GM19468 (cell line): Measurements from ENCODE around the gene PARD3.

Experiments used
- ATAC-seq: cut with Tn5 transposase; IDR thresholded peaks from one replicate; pipeline ENCODE4 v1.9.1; 2021; ENCODE audit warnings: mild to moderate bottlenecking, moderate library complexity, moderate number of reproducible peaks; ENCODE audit not compliant: unreplicated experiment; ENCODE audit errors: extremely low read depth

PARD3 gene

DNA sequence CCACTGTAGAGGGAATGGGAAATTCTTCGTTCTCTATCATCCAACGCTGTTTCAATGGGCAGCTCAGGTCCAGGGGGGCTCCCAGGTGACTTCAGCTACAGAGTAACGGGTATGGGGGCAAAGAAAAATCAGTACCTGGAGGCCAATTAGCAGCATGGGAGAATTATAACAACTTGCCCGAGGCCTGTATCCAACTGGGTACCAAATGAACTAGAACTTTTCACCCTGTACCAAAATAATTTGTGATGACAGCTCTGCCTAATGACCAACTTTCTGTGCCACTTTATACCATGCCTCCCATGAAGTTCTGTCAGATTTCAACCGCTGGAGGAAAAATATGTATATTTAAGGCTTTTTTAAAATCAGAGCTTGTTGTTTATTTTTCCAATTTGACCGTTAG is 467.1 kb downstream of the PARD3 start:
- no peak for ATAC-seq

DNA sequence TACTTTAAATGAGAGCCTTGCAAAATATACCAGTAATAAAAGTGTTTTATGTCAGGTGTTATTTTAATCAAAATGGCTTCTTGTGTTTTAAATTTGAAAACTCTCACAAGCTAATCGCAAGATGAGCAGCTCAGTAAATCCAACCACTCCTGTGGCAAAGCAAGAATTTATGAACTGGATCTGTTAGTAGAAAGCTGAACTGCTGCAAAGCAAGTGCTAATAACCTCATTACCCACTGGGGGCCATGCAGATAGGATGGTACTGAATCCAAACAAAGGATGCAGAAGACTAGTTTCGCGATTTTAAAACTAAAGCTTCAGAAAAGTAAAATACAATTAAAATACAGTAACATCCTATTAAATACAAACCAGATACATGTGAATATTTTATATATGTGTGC is 468.0 kb downstream of the PARD3 start:
- no peak for ATAC-seq

DNA sequence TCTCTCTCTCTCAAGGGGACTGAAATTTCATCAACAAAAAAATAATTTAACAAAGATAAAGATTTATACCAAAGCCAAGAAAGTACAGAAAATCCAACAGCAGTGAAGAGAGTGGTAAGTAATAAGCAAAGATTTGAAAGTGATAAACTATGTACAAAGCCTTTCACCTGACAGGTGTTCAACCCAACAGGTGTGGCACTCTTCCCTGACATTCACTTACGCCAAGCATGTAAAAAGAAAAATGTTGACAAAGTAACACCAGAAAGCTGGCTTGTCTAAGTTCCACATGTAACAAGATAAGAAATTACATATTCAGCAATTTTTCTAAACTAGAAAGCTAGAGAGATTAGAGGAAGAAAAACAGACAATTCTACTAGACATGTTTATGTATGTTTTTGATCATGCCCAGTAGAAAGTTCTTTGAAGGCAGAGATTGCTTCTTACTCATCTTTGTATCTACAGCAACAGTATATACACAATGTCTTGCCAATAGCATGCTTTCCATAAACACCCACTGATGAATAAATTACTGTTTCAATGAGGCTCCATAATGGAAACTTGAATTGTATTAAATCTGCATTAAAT is 468.5 kb downstream of the PARD3 start:
- ATAC-seq: no peak

DNA sequence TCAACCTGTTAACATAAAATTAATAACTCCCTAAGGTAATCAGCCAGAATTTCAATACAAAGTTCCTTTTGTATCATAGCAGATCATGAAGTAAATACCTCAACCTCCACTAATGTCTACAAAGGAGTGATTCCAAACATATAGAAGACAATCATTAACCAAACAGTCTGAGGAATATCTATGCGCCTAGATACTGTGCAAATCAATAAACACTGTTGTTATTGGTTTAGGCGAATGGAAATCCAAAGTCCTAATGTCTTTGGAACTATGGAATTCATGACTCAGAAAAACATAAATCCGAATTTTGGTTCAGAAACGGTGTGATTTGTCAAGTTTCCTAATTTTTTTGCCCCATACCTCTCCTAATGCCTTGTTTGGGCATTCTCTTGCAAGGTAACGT is 469.7 kb downstream of the PARD3 start:
- ATAC-seq: no peak

DNA sequence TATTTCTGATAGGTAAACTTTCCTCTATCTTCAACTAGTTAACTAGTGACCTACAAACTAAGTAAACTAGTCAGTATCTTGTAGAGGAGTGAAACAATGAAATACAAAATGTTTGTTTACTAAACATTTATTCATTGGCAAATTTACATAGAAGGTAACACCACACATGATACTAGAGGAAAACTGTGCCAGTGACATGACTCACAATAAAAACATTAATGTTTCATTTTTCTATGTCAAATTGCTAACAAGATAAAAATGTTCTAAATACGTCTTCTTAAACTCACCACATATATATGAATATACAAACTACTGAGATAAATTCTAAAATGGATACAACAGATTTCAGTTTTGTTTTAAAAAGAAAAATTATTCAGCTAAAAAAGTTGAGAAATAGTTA is 471.3 kb downstream of the PARD3 start:
- no peak for ATAC-seq

DNA sequence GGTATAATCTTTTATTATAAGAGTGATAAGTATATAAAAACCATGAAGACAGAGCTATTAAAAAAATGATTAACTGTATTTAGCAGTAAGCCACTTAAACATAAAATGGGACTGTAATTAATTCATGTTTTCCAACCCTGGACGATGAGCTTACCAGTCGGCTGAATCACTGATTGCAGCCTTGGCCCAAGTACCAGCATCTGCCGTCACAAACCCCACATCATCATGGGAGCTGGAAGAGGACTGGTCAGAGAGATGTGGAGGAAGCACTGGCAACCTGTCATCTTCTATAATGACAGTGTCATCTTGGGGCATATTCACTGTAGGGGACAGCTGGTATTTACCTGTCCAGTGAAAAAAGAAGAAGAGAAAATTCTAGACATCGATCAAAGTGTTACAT is 473.6 kb downstream of the PARD3 start:
- no peak for ATAC-seq

DNA sequence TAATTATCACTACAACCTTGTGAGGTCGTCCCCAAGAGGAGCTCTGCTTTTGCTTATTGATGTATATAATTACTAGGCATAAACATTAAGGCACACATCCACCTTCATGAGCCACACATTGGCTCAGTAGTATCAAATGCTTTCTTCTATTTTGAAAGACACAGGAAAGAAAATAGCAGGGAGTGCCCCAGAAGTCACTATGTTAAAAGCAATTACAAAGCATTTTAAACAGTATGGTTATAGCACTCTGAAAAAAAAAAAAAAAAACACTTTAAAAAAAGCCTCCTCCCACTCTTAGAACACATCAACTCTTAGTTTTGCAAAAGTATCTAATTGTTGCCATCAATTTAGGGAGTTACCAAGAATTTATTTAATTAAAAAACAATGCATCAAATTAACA is 474.2 kb downstream of the PARD3 start:
- no peak for ATAC-seq

DNA sequence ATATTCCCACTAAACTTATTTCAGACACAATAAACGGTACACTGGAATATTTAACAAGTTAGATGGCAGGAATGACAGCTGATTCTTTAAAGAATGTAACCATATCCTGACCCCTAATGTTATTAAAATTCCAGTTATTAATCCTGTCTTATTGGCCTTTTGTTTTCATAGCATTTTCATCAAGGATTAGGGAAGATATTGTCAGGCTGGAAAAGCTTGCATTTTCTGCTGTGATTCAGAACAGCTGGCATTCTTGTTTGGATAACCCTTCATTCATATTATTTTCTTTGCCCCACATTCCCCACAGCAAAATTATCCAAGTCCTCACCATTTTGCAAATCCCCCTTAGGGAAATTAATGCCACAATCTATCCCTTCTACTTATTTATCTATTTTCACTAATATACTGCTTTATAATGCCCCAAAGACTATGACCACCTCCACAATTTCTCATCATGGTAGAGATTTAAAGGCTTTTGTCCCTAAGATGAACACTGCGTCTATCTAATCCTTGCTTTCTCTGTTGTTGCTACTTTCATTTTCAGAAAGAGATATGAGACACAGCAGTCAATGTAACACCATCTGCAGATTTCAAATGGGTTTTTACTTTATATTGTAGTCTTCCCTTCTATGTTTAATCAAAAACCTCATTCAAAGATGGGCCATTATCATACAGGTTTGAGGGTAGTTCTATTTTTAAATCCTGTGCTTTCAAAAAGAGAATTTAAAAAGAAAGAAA is 475.1 kb downstream of the PARD3 start:
- no peak for ATAC-seq

DNA sequence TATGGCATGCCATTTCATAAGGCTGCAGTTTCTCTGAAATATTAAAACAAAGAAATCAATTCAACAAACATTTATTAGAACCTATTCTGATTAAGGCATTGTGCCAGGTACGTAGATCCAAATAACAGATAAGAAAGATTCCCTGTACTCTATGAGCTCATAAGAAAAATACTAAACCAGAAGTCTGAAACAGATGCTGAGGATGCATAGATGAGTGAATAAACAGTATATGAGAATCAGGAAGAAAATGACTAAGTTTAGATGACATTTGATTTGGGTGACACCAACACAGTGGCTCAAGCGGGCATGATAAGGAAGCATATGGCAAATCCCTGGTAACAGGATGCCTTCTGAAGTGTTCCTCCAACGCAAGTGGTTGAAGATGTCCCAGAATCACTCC is 477.2 kb downstream of the PARD3 start:
- no peak for ATAC-seq

DNA sequence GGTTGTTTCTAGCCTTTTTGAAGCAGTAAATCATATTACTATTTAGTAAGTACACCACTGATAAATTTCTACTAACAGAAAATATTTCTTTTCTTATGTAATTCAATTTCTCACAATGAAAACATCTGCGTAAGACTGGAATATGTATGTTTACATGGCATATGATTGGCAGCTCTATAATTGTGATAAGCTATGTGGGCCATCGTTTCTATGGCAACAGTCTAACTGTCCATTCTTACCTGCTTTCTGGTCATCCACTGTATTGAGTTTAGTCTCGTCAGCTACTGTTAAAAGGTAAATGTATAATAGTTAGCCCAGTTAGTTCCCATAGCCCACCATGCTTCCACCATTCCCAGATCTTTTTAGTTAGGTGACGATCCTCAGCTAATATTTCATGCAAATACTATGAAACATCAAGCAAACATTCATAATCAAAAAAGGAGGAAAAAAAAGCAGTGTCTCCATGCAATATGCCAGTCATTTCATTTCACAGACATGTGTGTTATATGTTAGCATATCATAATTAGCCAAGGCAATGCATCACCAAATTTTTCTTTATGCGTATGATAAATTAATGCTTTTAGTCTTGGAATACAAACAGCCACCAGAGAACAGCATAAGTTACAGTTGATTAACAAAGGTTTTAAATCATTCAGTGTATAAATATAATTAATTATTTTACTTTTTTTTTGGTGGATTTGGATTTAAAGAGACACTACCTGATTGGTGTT is 479.0 kb downstream of the PARD3 start:
- ATAC-seq: no peak

DNA sequence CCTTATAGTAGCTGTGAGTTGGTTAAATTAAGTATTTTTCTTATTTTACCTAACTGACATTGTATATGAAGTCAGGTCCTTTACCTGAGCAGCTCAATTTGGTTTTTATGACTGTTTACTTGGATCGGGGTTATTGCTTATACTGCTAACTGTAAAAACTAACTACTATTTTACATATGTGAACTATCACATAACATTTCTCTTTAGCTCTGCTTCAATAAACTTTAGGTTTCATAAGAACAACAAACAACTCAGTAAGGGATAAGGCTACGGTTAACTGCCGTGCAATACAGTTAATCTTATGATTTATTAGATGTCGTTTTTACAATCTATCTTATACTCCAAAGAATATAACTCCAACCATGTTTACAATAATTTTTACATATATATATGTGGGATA is 480.2 kb downstream of the PARD3 start:
- no peak for ATAC-seq

DNA sequence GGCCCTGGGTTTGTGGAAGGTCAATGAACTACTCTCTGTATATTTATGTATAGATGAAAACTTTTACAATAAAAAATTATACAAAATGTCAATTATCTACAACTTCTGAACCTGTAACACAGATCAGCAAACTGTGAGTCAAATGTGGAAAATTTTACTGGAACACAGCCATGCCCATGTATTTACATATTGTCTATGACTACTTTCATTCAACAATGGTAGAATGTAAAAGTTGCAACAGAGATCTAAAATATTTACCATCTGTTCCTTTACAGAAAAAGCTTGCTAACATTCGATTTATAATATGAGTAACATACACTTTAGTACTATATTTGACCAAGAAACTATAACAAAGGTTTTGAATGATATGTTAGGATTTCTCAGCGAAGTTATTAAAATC is 481.6 kb downstream of the PARD3 start:
- no peak for ATAC-seq

DNA sequence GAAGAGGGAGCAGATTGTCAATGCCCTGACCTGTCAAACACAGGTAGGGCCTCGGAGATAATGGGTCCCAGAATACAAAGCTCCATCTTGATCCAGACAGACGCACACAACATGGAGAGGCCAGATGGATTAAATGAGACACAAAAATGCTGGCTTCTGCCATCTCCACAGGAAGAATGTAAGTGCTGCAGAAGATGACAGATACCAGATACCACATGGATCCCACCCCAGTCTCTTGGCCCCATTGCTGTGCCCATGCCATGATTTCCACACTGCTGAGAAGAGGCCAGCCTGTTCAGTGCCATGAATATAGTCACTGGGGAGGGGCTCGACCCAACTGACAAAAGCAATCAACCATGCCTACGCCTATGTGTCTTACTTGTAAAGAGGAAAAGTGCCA is 487.9 kb downstream of the PARD3 start:
- no peak for ATAC-seq

DNA sequence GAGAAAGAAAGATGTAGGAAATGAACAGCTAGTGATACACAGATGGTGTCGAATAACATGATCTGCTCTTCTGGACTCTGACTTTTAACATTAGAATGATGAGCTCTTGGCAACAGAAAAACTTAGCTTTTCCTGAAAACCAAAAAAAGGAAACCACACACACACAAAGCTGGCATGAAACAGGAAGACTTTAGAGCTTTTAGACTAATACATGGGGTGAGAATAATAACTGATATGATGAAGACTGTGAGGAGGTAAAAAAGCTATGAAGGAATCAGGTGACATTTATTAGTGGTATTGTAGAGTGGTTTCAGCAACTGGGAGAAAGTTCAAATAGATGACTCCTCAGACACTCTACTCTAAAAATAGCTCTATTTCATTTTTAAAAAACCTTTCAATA is 491.9 kb downstream of the PARD3 start:
- no peak for ATAC-seq

DNA sequence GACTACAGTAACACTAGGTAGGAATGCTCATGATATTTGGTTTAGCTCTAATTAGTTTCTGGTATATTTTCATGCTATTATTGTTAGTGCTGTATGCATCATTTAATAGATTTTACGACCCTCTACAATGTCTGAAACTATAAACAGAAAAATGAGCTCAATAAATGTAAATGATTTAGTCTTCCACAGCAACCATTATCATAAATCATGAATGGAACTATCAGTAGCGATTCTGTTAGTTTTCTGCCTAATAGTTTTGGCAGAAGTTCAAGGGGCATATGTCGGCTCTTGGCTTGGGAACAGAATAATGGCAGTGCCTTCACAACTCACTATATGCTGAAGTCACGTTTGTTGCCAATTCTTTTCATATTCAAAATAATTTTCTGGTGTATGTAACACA is 494.8 kb downstream of the PARD3 start:
- ATAC-seq: no peak

DNA sequence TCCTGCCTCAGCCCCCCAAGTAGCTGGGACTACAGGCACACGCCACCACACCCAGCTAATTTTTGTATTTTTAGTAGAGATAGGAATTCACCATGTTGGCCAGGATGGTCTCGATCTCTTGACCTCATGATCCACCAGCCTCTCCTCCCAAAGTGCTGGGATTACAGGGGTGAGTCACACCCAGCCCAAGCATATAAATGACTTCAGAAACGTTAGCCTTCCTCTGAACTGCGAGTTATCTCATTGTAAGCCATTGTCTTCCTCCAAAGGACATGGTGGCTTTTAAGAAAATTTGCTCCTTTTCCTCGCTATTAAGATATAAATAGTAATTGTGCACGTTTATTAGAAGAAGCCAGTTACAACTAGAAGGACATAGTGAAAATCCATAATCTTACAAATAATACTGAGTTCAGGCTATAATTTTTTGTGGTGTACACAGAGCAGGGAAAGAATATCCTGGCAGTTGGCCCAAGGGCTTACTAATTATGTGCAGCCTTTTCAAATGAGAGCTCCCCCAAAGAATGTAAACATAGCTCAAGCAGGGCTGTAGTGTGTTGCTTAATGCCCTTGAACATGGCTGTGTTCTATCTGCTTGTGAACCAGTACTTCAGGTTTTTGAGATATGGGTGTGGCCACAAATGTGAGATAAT is 495.8 kb downstream of the PARD3 start:
- ATAC-seq: no peak

DNA sequence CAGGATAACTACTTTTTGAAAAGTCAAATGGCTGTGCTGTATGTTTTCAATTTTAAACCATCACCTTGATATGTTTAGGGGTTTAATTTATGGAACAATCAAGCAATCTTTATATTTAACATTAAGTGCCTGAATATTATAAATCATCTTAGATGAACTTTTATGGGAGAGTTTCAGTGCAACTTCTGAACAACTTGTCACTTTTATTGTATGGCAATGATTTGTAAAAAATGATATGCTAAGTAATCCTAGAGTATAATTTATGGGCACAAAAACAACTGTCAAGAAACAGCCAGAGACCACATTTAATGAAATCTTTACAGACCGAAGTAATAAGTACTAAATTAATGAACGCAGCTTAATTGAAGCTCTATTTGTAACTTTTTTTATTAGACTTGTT is 498.9 kb downstream of the PARD3 start:
- no peak for ATAC-seq

DNA sequence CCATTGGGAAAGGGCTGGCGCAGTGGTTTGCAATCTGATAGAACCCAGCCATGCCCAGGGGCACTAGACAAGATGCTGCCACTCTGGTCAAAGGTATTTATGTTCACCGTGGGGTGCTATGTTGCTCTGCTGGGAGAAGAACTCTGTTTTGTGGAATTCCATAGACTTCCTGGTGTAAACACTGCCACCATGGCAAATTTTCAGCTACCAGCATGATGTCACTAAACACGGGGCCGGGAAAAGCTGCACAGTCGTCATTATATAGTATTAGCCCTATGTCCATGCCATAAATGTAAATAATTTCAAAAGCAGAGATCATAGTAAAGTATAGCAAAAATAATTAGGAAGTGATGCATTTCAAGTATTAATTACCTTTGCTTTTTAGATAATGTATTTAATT is 500.6 kb downstream of the PARD3 start:
- ATAC-seq: no peak

DNA sequence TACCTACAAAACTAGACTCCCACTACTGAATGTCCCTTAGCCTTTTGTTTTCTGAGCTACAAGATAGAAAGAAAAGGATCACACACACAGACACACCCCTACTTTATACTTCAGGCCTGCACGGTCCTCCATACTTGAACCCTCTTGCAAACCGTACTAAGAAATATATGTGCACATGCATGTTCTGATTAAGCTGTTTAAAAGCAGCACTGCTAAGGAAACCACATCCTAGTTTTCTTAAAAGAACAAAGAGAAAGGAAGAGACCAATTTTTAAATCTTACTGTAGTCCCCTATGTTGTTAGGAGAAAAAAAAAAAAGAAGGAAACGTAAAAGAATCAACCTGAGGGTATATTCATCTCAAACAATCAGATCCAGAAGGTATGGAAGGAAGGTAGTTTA is 501.2 kb downstream of the PARD3 start:
- no peak for ATAC-seq

DNA sequence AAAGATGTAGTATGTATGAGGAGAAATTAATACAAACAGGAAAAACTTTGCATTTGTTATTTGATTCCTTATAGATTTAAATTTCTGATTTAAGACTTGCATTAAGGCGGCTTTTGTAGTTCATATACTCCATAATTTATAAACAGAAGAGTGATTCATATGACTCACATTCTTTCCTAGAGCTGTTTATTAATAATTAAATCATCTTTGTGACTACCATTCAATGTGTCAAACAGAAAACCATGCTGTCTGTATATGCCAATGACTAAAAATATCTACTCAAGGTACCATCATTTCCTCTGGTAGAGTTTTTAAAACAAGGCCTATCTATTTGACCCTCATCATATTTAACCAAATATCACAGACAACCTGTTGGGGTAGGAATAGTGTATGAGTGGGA is 501.7 kb downstream of the PARD3 start:
- no peak for ATAC-seq

DNA sequence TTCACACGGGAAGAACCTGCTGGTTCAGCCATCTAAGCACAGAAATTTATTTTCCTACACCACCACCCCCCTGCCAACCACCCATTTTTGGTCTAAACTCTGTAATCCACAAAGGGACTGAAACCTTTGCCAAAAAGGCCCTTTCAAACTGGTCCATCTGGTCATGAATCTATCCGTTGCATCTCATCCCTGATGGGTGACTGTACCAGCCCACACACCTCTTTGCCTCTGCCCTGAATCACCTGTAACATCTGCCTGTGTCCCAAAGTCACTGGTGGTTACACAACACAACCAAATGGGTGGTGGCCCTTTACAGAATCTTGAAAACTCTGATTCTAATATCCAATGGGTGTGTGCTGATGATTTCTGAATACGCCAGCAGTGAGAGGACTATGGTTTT is 503.4 kb downstream of the PARD3 start:
- no peak for ATAC-seq
